HK-2 (cell line): ENCODE data around the gene USP32.
A peak's percentile ranks its signal among the peaks of the same experiment; 100 is the strongest.

Source experiments
- DNase-seq: peaks from one replicate; pipeline ENCODE4 v3.0.0-alpha.2; 2018; ENCODE audit not compliant: unreplicated experiment

The USP32 gene

GRCh38 chr17:60156746-60157145 is 235.2 kb downstream of the USP32 start:
- DNase-seq = no peak

GRCh38 chr17:60155815-60156214 is 236.1 kb downstream of the USP32 start:
- no peak for DNase-seq

GRCh38 chr17:60155427-60155814 is 236.5 kb downstream of the USP32 start:
- DNase-seq = no peak

DNA sequence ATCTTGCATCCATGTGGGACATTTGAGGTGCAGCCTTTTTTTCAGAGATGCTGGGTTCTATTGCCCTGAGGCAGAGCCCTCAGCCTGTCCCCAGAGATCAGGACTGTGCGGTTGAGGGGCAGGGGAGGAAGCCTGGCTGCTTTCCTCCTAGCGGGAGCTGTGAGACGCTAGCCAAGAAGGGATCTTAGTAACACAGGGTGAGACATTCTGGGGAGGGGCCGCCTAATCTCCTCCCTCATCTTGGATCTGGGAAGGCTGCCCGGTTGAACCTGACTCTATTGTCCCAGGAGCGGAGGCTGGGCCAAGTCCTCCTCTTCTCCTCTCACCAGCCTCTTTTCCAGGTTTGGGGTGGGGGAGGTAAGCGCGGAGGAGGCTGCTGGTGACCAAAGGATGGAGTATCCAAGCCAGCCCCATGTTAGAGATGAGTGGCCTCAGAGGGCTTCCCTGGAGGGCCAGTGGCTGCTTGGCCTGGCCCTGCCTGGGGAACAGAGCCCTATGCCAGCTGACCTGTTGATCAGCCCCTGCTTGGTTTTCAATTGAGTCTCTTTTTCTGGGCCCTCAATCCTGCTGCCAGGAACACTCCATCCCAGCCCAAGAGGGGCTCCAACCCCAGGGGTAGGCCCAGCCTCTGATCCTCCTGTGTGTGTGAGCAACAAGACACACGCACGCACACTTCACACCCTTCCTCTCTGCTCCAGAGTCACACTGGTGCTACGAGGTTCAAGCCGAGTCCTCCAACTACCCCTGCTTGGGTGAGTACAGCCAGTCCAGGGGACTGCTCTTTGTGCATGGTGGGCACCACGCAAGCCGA is 237.1 kb downstream of the USP32 start:
- DNase-seq = no peak

- DNase-seq = no peak
Measured at GRCh38 chr17:60153606-60154390, 238.1 kb downstream of the USP32 start.

- DNase-seq = no peak
Measured at GRCh38 chr17:60151355-60151754, 240.6 kb downstream of the USP32 start.

- DNase-seq = no peak
Measured at GRCh38 chr17:60149691-60150582, 242.0 kb downstream of the USP32 start, which contains the start of gene CA4. Gene CA4, plus strand, starts transcription at chr17:60149973. Its CDS starts 62 bp downstream, at chr17:60150035.

DNA sequence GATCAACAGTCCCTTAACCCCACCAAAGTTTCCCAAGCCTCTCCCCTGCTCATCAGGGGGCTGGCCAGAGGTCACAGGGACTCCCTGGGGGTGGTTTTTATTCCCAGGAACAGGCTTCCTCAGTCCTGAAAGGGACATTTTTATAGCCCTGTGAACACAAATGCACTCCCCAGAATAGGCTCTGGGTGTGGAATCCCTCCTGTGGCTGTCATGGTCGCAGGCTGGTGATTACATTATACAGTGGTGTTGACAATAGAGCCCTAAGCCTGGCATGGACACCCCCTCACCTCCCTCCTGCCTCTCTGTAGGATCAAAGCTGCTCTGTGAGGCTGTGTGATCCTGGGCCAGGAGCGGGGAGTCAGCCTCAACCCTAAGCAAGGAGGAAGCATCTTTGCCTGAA is 243.6 kb downstream of the USP32 start:
- no peak for DNase-seq

- DNase-seq = no peak
Measured at GRCh38 chr17:60147553-60148223, 244.2 kb downstream of the USP32 start.

DNA sequence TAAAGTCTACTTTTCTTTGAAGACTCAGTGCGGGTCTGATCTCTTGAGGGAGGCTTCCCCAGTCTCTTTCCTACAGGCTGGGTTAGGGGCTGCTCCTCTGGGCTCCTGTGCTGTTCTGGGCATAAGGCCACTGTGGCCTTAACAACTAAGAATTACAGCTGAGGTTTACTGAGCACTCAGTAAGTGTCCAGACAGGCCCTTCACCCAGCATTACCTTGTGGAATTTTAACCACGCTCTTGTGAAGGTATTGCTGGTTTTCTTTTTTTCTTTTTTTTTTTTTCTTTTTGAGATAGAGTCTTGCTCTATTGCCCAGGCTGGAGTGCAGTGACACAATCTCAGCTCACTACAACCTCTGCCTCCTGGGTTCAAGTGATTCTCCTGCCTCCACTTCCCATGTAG is 245.7 kb downstream of the USP32 start:
- DNase-seq = no peak

- DNase-seq = no peak
Measured at GRCh38 chr17:60145006-60145935, 246.7 kb downstream of the USP32 start.

GRCh38 chr17:60142872-60143499 is 248.9 kb downstream of the USP32 start:
- peak; percentile 86 for DNase-seq

- no peak for DNase-seq
Measured at GRCh38 chr17:60141111-60142018, 250.6 kb downstream of the USP32 start.

GRCh38 chr17:60139438-60140285 is 252.3 kb downstream of the USP32 start:
- peak; percentile 76 for DNase-seq

DNA sequence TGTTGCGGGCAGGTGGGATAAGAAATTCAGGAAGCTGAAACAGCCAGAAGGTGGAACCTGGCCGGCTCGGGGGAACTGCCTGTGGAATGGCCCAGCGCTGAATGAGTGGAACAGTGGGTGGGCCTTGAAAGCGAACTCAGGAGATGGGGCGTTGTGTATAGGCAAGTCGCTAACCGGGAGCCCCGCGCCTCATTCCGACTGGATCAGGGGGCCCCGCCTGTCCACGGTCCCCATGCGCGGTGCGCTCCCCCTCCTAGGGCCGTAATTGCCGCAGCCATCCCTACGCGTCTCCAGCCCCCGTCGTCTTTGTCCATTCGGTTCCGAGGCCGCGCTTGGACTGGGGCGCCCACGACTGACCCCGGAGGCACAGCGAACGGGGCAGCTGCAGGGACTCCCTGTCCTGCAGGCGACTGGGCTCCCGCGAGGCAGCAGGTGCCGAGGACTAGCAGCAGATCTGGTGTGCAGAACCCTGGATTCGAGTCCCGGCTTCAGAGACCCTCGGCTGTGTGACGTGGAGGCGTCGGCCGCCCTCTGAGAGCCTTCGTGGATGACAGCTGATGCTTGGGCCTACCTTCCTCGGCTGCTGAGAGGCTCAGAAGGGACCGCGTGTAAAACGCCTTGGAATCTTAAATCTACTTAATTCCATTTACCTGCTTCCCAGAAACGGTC is 253.0 kb downstream of the USP32 start:
- no peak for DNase-seq

- DNase-seq = no peak
Measured at GRCh38 chr17:60137731-60138130, 254.2 kb downstream of the USP32 start.

DNA sequence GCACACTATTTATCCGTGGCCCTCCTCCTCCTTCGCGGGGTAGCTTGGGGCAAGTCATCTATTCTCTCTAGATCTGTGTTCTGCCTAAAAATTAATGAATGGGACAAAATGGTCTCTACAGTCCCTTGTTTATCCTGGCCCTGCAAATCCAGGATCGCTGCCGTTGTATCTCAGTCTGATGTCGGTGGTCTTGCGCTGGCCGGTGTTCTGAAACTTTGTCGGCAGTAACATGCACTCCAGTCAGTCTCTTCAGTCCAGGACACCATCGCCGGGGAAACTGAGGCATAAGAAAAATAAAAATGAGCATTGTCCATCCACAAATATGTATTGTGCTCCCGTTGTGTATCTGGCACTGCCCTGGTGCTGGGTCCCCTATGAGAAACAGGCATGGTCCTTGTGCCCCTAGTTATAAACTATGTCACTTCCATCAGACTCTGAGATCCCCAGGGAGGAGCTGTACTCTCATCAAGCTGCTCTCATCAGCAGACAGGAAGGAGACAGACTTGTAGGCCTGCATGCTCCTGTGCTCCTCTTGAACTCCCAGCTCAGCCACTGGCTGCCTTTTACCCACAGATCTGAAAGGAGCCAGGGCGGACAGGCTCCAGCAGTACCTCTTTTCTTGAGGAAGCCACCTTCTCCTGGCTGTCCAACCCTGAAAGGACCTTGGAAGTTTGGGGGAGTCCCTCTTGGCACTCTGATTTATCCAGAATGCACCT is 255.8 kb downstream of the USP32 start:
- DNase-seq = no peak
